SK-N-SH treated with all-trans-retinoic acid at 6 μM for 48 hours (cell line): ENCODE results near the gene ODAD3.
A peak's percentile ranks its signal among the peaks of the same experiment; 100 is the strongest.
"Not testable (repeated sequence)": the region's sequence is repeated elsewhere in the genome, so short reads cannot be mapped to it uniquely, and the experiment has no call there.

Experiments
- ATAC-seq: fragments of 200-7000 bp; cut with Tn5 transposase; 3 replicates; pipeline ENCODE4 v1.9.1; 2020; ENCODE audit warnings: mild to moderate bottlenecking, moderate library complexity
- ARNTL ChIP-seq: fragments of 450-650 bp; formaldehyde crosslinking; IDR thresholded peaks from 2 replicates; pipeline ENCODE4 v1.5.0; 2020; ENCODE audit warnings: low read depth, mild to moderate bottlenecking, moderate library complexity, borderline replicate concordance
- BACH2 ChIP-seq: fragments of 250-450 bp; sonication (Bioruptor Pico); IDR thresholded peaks from 2 replicates; pipeline ENCODE4 v1.9.0; 2021; ENCODE audit warnings: mild to moderate bottlenecking, borderline replicate concordance
- CREB5 ChIP-seq: fragments of 250-450 bp; sonication (Bioruptor Pico); IDR thresholded peaks from 2 replicates; pipeline ENCODE4 v1.5.1; 2020; ENCODE audit warnings: low read depth, mild to moderate bottlenecking, moderate library complexity
- CSDC2 ChIP-seq: fragments of 250-450 bp; sonication (Bioruptor Pico); IDR thresholded peaks from 2 replicates; pipeline ENCODE4 v1.5.0; 2020; ENCODE audit warnings: mild to moderate bottlenecking, moderate library complexity
- CSRNP3 ChIP-seq: fragments of 250-450 bp; sonication (Bioruptor Pico); IDR thresholded peaks from 2 replicates; pipeline ENCODE4 v1.5.1; 2021; ENCODE audit warnings: mild to moderate bottlenecking, moderate library complexity
- ESRRG ChIP-seq: fragments of 250-450 bp; sonication (Bioruptor Pico); IDR thresholded peaks from 2 replicates; pipeline ENCODE4 v1.6.1; 2021; ENCODE audit warnings: mild to moderate bottlenecking
- GLIS3 ChIP-seq: fragments of 250-450 bp; sonication (Bioruptor Pico); IDR thresholded peaks from 2 replicates; pipeline ENCODE4 v1.5.0; 2020; ENCODE audit warnings: mild to moderate bottlenecking, moderate library complexity
- ISL1 ChIP-seq: fragments of 250-450 bp; sonication (Bioruptor Pico); IDR thresholded peaks from 2 replicates; pipeline ENCODE4 v2.1.2; 2022; ENCODE audit warnings: mild to moderate bottlenecking, moderate library complexity
- OSR1 ChIP-seq: fragments of 250-450 bp; sonication (Bioruptor Pico); IDR thresholded peaks from 2 replicates; pipeline ENCODE4 v1.8.0; 2022; ENCODE audit warnings: moderate library complexity, mild to moderate bottlenecking, inconsistent platforms
- PATZ1 ChIP-seq: fragments of 250-450 bp; sonication (Bioruptor Pico); IDR thresholded peaks from 2 replicates; pipeline ENCODE4 v1.8.0; 2020; ENCODE audit warnings: mild to moderate bottlenecking, moderate library complexity, borderline replicate concordance
- POU6F1 ChIP-seq: fragments of 250-450 bp; sonication (Bioruptor Pico); IDR thresholded peaks from 2 replicates; pipeline ENCODE4 v1.8.0; 2021; ENCODE audit warnings: low read depth, mild to moderate bottlenecking, moderate library complexity, borderline replicate concordance
- PPARA ChIP-seq: fragments of 250-450 bp; sonication (Bioruptor Pico); IDR thresholded peaks from 2 replicates; pipeline ENCODE4 v1.5.0; 2020; ENCODE audit warnings: mild to moderate bottlenecking, borderline replicate concordance
- RARB ChIP-seq: fragments of 250-450 bp; sonication (Bioruptor Pico); IDR thresholded peaks from 2 replicates; pipeline ENCODE4 v1.8.0; 2021; ENCODE audit warnings: mild to moderate bottlenecking, moderate library complexity
- SNAI2 ChIP-seq: fragments of 250-450 bp; sonication (Bioruptor Pico); IDR thresholded peaks from 2 replicates; pipeline ENCODE4 v1.5.0; 2020; ENCODE audit warnings: mild to moderate bottlenecking, moderate library complexity
- TCF4 ChIP-seq: fragments of 250-450 bp; sonication (Bioruptor Pico); IDR thresholded peaks from 2 replicates; pipeline ENCODE4 v1.8.0; 2021; ENCODE audit warnings: mild to moderate bottlenecking, moderate library complexity, borderline replicate concordance
- TOX ChIP-seq: fragments of 250-450 bp; sonication (Bioruptor Pico); IDR thresholded peaks from 2 replicates; pipeline ENCODE4 v1.8.0; 2021; ENCODE audit warnings: mild to moderate bottlenecking, moderate library complexity, borderline replicate concordance
- TSHZ2 ChIP-seq: fragments of 250-450 bp; sonication (Bioruptor Pico); IDR thresholded peaks from 2 replicates; pipeline ENCODE4 v1.5.0; 2020; ENCODE audit warnings: mild to moderate bottlenecking, moderate library complexity
- ZC3H10 ChIP-seq: fragments of 250-450 bp; sonication (Bioruptor Pico); IDR thresholded peaks from 2 replicates; pipeline ENCODE4 v1.5.1; 2021; ENCODE audit warnings: mild to moderate bottlenecking, moderate library complexity
- ZFP3 ChIP-seq: fragments of 250-450 bp; sonication (Bioruptor Pico); IDR thresholded peaks from 2 replicates; pipeline ENCODE4 v1.5.0; 2020; ENCODE audit warnings: mild to moderate bottlenecking, moderate library complexity
- ZFP30 ChIP-seq: fragments of 450-650 bp; formaldehyde crosslinking; IDR thresholded peaks from 2 replicates; pipeline ENCODE4 v1.5.0; 2022; ENCODE audit warnings: mild to moderate bottlenecking, moderate library complexity
- ZNF565 ChIP-seq: fragments of 450-650 bp; formaldehyde crosslinking; conservative IDR thresholded peaks from 2 replicates; pipeline ENCODE4 v1.5.0; 2020; ENCODE audit warnings: low read depth, mild to moderate bottlenecking, moderate library complexity
- ZNF70 ChIP-seq: fragments of 450-650 bp; formaldehyde crosslinking; IDR thresholded peaks from 2 replicates; pipeline ENCODE4 v1.5.0; 2020; ENCODE audit warnings: mild to moderate bottlenecking, moderate library complexity
- ZNF8 ChIP-seq: fragments of 450-650 bp; formaldehyde crosslinking; IDR thresholded peaks from 2 replicates; pipeline ENCODE4 v1.5.0; 2020; ENCODE audit warnings: mild to moderate bottlenecking, moderate library complexity

ODAD3 gene

GRCh38 chr19:11434703-11435056, 241 bp downstream of the ODAD3 start:
- no peak for TF ChIP-seq POU6F1 (CRISPR knock-in tag)
- no peak for TF ChIP-seq ZNF565 (CRISPR knock-in tag)
- no peak for TF ChIP-seq PATZ1 (CRISPR knock-in tag)
- TF ChIP-seq ZNF70 (CRISPR knock-in tag) = no peak
- no peak for TF ChIP-seq ZNF8 (CRISPR knock-in tag)
- no peak for TF ChIP-seq TSHZ2 (CRISPR knock-in tag)
- TF ChIP-seq TOX (CRISPR knock-in tag) = no peak
- TF ChIP-seq ZFP30 (CRISPR knock-in tag) = no peak
- TF ChIP-seq SNAI2 (CRISPR knock-in tag) = no peak
- no peak for TF ChIP-seq ZC3H10 (CRISPR knock-in tag)
- ATAC-seq = peak; percentile 34

GRCh38 chr19:11433526-11433925, 1.4 kb downstream of the ODAD3 start:
- ATAC-seq = not testable (repeated sequence)

GRCh38 chr19:11426656-11427055, 8.3 kb downstream of the ODAD3 start:
- ATAC-seq = no peak
- TF ChIP-seq CSDC2 (CRISPR knock-in tag) (no peak), POU6F1 (CRISPR knock-in tag) (no peak), PPARA (no peak), ESRRG (CRISPR knock-in tag) (no peak), BACH2 (CRISPR knock-in tag) (no peak), RARB (CRISPR knock-in tag) (no peak), OSR1 (no peak), ISL1 (CRISPR knock-in tag) (no peak), CREB5 (no peak), ZFP3 (CRISPR knock-in tag) (no peak), GLIS3 (CRISPR knock-in tag) (no peak), ZNF8 (CRISPR knock-in tag) (no peak)

- no peak for ATAC-seq
- TF ChIP-seq CSRNP3 (CRISPR knock-in tag) (no peak), RARB (CRISPR knock-in tag) (no peak), ZNF565 (CRISPR knock-in tag) (no peak), ZFP3 (CRISPR knock-in tag) (no peak), ZFP30 (CRISPR knock-in tag) (no peak), TCF4 (CRISPR knock-in tag) (no peak), GLIS3 (CRISPR knock-in tag) (no peak), ZC3H10 (CRISPR knock-in tag) (no peak), CREB5 (no peak), SNAI2 (CRISPR knock-in tag) (no peak), PPARA (no peak), ARNTL (CRISPR knock-in tag) (no peak), CSDC2 (CRISPR knock-in tag) (no peak)
Measured at GRCh38 chr19:11425719-11426457, 9.0 kb downstream of the ODAD3 start.
